PC-3 (cell line): Measurements from ENCODE around the gene EPB41. TPM values are rescaled to one million over a fixed set of nuclear protein-coding genes. Genes with fewer than 3 reads are reported as not detected.

Experiments used
- ATAC-seq: fragments of 200-7000 bp; cut with Tn5 transposase; 2 replicates; pipeline ENCODE4 v1.9.1; 2020; ENCODE audit warnings: mild to moderate bottlenecking, moderate library complexity
- BruUV-seq: library from RNA; stranded (reverse); fragments of 400-500 nt; replicated peaks from 2 replicates; lab custom pipeline; 2021; lab: Mats Ljungman, UMichigan
- CTCF ChIA-PET: fragments of 300-600 bp; sonication (Branson Sonifier 250); formaldehyde crosslinking; loops from one replicate; lab custom pipeline; 2022; ENCODE audit warnings: antibody characterized with exemption; lab: Charles Lee
- POLR2A ChIA-PET: fragments of 300-600 bp; sonication (Branson Sonifier 250); formaldehyde crosslinking; loops from one replicate; lab custom pipeline; 2022; ENCODE audit warnings: antibody characterized with exemption; ENCODE audit not compliant: unreplicated experiment; lab: Charles Lee
- DNase-seq: peaks from one replicate; pipeline ENCODE4 v3.0.0-alpha.2; 2015
- H2AFZ ChIP-seq: fragments of 300-600 bp; sonication (generic); 2 replicates; pipeline ENCODE4 v1.6.0; 2016; ENCODE audit warnings: antibody characterized with exemption, low read length
- H3F3A ChIP-seq: fragments of 300-600 bp; sonication (generic); one replicate; pipeline ENCODE4 v1.6.0; 2017; ENCODE audit warnings: antibody characterized with exemption, low read length, control low read depth, mild to moderate bottlenecking; ENCODE audit not compliant: unreplicated experiment
- H3K27ac ChIP-seq: fragments of 300-600 bp; sonication (generic); 2 replicates; pipeline ENCODE4 v1.5.1; 2016; ENCODE audit warnings: mild to moderate bottlenecking, low read length
- H3K27me3 ChIP-seq: fragments of 300-600 bp; sonication (generic); 2 replicates; pipeline ENCODE4 v1.6.1; 2016; ENCODE audit warnings: low read length, mixed read lengths
- H3K36me3 ChIP-seq: fragments of 300-600 bp; sonication (generic); 2 replicates; pipeline ENCODE4 v1.6.1; 2016; ENCODE audit warnings: low read depth, mixed run types, low read length, mixed read lengths
- H3K4me1 ChIP-seq: fragments of 300-600 bp; sonication (generic); 2 replicates; pipeline ENCODE4 v1.5.1; 2016; ENCODE audit warnings: low read length; ENCODE audit not compliant: insufficient read depth
- H3K4me2 ChIP-seq: fragments of 300-600 bp; sonication (generic); 2 replicates; pipeline ENCODE4 v1.6.0; 2016; ENCODE audit warnings: low read length
- H3K4me3 ChIP-seq: fragments of 300-600 bp; sonication (generic); 2 replicates; pipeline ENCODE4 v1.5.1; 2016; ENCODE audit warnings: mild to moderate bottlenecking, low read length, mixed read lengths
- H3K79me2 ChIP-seq: fragments of 300-600 bp; sonication (generic); 2 replicates; pipeline ENCODE4 v1.6.1; 2017; ENCODE audit warnings: low read length, mixed read lengths
- H3K9ac ChIP-seq: fragments of 300-600 bp; sonication (generic); 2 replicates; pipeline ENCODE4 v1.6.0; 2016; ENCODE audit warnings: mild to moderate bottlenecking, low read length
- H3K9me2 ChIP-seq: fragments of 300-600 bp; sonication (generic); replicated peaks from 2 replicates; pipeline ENCODE4 v1.6.1; 2016; ENCODE audit warnings: mixed run types, low read length, mixed read lengths
- H3K9me3 ChIP-seq: fragments of 300-600 bp; sonication (generic); 2 replicates; pipeline ENCODE4 v1.6.1; 2016; ENCODE audit warnings: low read length, mixed read lengths
- H4K20me1 ChIP-seq: fragments of 300-600 bp; sonication (generic); 2 replicates; pipeline ENCODE4 v1.6.1; 2016; ENCODE audit warnings: low read length, mixed read lengths
- EZH2 ChIP-seq: fragments of 300-600 bp; sonication (generic); IDR thresholded peaks from one replicate; pipeline ENCODE4 v1.6.1; 2017; ENCODE audit warnings: antibody characterized with exemption, mild to moderate bottlenecking, low read length; ENCODE audit not compliant: unreplicated experiment
- EZH2phosphoT487 ChIP-seq: fragments of 300-600 bp; sonication (generic); IDR thresholded peaks from 2 replicates; pipeline ENCODE4 v1.6.1; 2018; ENCODE audit warnings: mild to moderate bottlenecking, antibody characterized with exemption, low read length, borderline replicate concordance
- intact Hi-C: fragments of 100-400 bp; cut with micrococcal nuclease; formaldehyde crosslinking; loops from 2 replicates; pipeline ENCODE4 v1.9.0; 2023
- total RNA-seq: library from RNA; depleted of rRNA; stranded (reverse); fragments of >200 nt; gene quantifications from 2 replicates; pipeline ENCODE4 v1.2.3, GENCODE V29; 2014
- TF ChIP-seq, protein P1 (sequence below): fragments of 300-600 bp; sonication (generic); conservative IDR thresholded peaks from 2 replicates; pipeline ENCODE4 v1.5.1; 2017; ENCODE audit warnings: antibody characterized with exemption, low read depth, mild to moderate bottlenecking, low read length

Gene EPB41
- total RNA-seq, 1 experiment from 2014 or later = 44.9 TPM

DNA sequence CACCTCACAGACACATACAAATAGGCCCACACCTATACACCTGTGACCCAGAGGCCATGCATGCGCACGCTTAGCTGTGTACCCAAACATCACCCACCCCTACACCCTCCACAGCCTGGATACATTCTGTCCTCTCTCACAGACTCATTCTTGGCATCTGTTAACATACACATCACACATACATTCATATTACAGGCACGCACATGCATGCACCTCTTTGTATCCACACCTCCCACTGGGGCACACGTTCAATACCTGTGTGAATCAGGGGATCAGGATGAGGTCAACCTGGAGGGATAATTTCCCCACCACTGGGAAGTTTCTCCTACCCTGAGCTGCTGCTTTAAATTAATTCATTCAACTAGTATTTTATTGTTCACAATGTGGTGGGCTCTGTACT is 35.6 kb upstream of the EPB41 start:
- CTCF ChIA-PET = no interaction called here

DNA sequence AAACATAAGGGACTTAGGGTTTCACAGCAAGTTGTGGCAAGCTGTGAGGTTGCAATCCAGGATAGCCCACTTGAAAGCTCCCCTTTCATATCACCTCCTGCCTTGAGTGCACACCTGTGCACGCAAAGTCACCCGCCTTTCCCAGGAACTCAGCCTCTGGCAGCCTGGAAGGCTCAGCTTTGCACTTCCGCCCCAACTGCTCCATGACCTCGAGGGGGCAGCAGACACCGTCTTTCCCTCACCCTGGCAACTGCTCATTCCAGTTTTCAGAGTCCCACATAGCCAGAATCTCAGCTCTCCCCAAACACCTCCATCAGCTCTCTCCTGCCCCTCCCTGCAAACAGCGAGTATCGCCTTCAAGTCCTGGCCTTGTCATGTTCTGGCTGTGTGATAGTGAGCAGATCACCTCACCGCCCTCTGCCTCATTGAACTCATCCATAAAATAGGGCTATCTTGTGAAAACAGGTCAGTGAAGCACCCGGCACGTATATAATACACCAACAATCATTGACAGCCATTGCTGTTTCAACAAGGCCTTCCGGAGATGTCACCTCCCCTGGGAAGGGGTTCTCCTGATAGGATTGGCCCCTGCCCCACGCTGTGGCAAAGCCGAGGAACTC is 32.2 kb upstream of the EPB41 start:
- no peak overlapping the region for H3K4me3 ChIP-seq
- H3F3A ChIP-seq = no peaks in the 10 kb centered on the region
- no peaks in the 10 kb centered on the region for H3K9me3 ChIP-seq
- TF ChIP-seq EZH2 = no peak
- TF ChIP-seq EZH2phosphoT487 = no peak
- TF ChIP-seq, protein P1, sequence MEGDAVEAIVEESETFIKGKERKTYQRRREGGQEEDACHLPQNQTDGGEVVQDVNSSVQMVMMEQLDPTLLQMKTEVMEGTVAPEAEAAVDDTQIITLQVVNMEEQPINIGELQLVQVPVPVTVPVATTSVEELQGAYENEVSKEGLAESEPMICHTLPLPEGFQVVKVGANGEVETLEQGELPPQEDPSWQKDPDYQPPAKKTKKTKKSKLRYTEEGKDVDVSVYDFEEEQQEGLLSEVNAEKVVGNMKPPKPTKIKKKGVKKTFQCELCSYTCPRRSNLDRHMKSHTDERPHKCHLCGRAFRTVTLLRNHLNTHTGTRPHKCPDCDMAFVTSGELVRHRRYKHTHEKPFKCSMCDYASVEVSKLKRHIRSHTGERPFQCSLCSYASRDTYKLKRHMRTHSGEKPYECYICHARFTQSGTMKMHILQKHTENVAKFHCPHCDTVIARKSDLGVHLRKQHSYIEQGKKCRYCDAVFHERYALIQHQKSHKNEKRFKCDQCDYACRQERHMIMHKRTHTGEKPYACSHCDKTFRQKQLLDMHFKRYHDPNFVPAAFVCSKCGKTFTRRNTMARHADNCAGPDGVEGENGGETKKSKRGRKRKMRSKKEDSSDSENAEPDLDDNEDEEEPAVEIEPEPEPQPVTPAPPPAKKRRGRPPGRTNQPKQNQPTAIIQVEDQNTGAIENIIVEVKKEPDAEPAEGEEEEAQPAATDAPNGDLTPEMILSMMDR = peak; percentile 96
- H3K36me3 ChIP-seq = no peaks in the 10 kb centered on the region
- DNase-seq = peak; percentile 95
- H3K9me2 ChIP-seq = no peaks in the 10 kb centered on the region
- peak overlapping the region; percentile 78 for H2AFZ ChIP-seq
- no peaks in the 10 kb centered on the region for H4K20me1 ChIP-seq
- 0 out of 2 replicates have a peak, but pooled peaks cover under 1% of the 10 kb centered on the region for H3K79me2 ChIP-seq
- H3K4me1 ChIP-seq = peaks cover 20% of the 10 kb centered on the region
- no peaks in the 10 kb centered on the region for H3K27me3 ChIP-seq
- H3K9ac ChIP-seq = no peak overlapping the region
- H3K4me2 ChIP-seq = peak overlapping the region; percentile 45
- no peak overlapping the region for H3K27ac ChIP-seq
- intact Hi-C loops = loop anchor here (1.0 to 10.0 kb wide), 5 partner anchors 90 to 320 kb away; no protein-coding TSS in a partner anchor
- ChIA-PET CTCF (interaction anchor here (0.6 to 1.7 kb wide), 11 partner anchors 9 to 352 kb away, joined by 3 to 45 read pairs (median 4); partner anchors contain the start of genes EPB41 and SRSF4), POLR2A (interaction anchor here (0.6 kb wide), 3 partner anchors 33 to 292 kb away, joined by 3 to 12 read pairs (median 4); no protein-coding TSS in a partner anchor)
- no TSS peak for BruUV-seq
- peak; percentile 70 for ATAC-seq

More for the DNA sequence above, 35.6 kb upstream of the EPB41 start:
- no peak for ATAC-seq
- DNase-seq = no peak
- Histone ChIP-seq H3K9me3 (no peaks in the 10 kb centered on the region), H3K27me3 (no peaks in the 10 kb centered on the region), H3K79me2 (no peaks in the 10 kb centered on the region), H3K27ac (no peak overlapping the region), H3K9ac (no peak overlapping the region), H3K9me2 (no peaks in the 10 kb centered on the region), H3K36me3 (no peaks in the 10 kb centered on the region), H2AFZ (no peak overlapping the region), H4K20me1 (no peaks in the 10 kb centered on the region), H3K4me1 (peaks cover 8% of the 10 kb centered on the region), H3F3A (no peaks in the 10 kb centered on the region), H3K4me3 (no peak overlapping the region), H3K4me2 (no peak overlapping the region)
- no TSS peak for BruUV-seq
- POLR2A ChIA-PET = no interaction called here
- intact Hi-C loops = no loop called here
- TF ChIP-seq EZH2 (no peak), EZH2phosphoT487 (no peak)
- TF ChIP-seq, protein P1 = no peak

DNA sequence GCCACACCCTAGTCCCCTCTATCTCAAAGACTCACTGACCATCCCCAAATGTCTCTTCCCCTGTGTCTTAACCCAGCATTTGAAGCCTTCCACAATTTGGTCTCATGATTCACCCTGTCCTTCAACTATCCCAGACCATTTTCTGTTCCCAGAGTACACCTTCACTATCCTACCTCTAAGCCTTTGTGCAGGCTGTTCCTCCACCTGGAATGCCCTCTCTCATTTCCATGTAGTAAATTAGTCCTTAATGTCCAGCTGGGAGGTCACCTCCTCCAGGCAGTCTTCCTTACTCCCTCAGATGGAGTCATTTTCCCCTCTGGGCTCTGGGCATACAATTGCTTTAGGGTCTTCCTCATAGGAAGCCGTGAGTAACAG is 31.1 kb upstream of the EPB41 start:
- Histone ChIP-seq H3K4me2 (no peak overlapping the region), H3K27me3 (no peaks in the 10 kb centered on the region), H2AFZ (no peak overlapping the region), H4K20me1 (no peaks in the 10 kb centered on the region), H3K9me2 (no peaks in the 10 kb centered on the region), H3K4me3 (no peak overlapping the region), H3K36me3 (no peaks in the 10 kb centered on the region), H3K27ac (no peak overlapping the region), H3K9me3 (no peaks in the 10 kb centered on the region), H3K9ac (no peak overlapping the region), H3K79me2 (peaks cover 9% of the 10 kb centered on the region), H3K4me1 (peaks cover 20% of the 10 kb centered on the region), H3F3A (no peaks in the 10 kb centered on the region)
- BruUV-seq = no TSS peak
- TF ChIP-seq EZH2 (no peak), EZH2phosphoT487 (no peak)
- TF ChIP-seq, protein P1 = no peak
- CTCF ChIA-PET = no interaction called here
- intact Hi-C loops = loop anchor here (10.0 kb wide), 1 partner anchor 262 kb away; no protein-coding TSS in a partner anchor
- DNase-seq = no peak
- POLR2A ChIA-PET = no interaction called here
- no peak for ATAC-seq
